ENCODE measurements around the gene PAX5. TPM values are rescaled to one million over a fixed set of nuclear protein-coding genes. Genes with fewer than 3 reads are reported as not detected.
A peak's percentile ranks its signal among the peaks of the same experiment; 100 is the strongest.
"Not testable (repeated sequence)": the region's sequence is repeated elsewhere in the genome, so short reads cannot be mapped to it uniquely, and the experiment has no call there.

PAX5 gene
- 24.3 TPM for total RNA-seq (ENCODE audit: unreplicated experiment)
- long read RNA-seq, partial matches to known transcripts: 0 of 1 reads
- long read RNA-seq, other reads (novel, unspliced or antisense): 1 of 1 reads

DNA sequence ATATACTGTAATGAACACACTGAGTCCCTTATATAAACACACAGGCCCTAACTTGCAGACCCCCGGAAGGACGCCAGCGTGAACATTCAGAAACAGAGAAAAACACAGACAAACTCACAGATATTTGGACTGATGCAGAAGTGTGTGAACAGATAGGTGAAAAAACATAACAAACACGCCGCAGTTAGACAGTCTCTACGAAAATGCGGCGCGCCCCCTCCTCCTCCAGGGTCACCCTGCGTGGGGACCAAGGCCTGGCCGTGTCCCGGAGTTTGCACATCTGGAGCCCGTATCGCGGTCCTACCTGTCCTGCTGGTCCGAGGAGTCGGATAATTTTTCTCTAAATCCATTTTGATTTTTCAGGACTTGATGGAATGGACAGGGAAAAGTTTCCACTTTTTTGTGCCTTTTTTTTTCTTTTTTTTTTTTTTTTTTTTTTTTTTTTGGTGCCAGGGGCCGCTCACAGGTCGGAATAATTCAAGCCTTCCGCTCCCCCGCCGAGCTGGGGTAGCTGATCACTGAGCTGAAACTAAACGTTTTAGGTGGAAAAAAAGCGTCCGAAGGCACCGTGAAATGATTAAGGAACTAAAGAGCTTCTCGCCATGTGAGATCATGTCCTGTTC, at the start of gene PAX5:
PAX5 (minus strand) TSS at position 587 of the 623 bp plus-strand sequence; CDS start at position 350, 237 bp downstream.
- Mint-ChIP-seq H3K27ac (ENCODE audit: unreplicated experiment) (no peak within 1 kb of the TSS), H3K9me3 (ENCODE audit: unreplicated experiment) (peaks cover 14% of the 10 kb centered on the region), H3K36me3 (ENCODE audit: unreplicated experiment) (peaks cover 5% of the 10 kb centered on the region), H3K27me3 (ENCODE audit: unreplicated experiment) (peaks cover 25% of the 10 kb centered on the region), H3K4me1 (ENCODE audit: low read depth, unreplicated experiment) (peaks cover 20% of the 10 kb centered on the region), H3K4me3 (ENCODE audit: unreplicated experiment) (peak within 1 kb of the TSS; percentile 87)
- DNase-seq: no peak
- TF ChIP-seq CTCF (IDR thresholded peaks at IDR 0.05; ENCODE audit: partially characterized antibody, unreplicated experiment): no peak

GRCh38 chr9:37083654-37084053, 49.6 kb upstream of the PAX5 start:
- H3K4me3 Mint-ChIP-seq (ENCODE audit: unreplicated experiment): no peak overlapping the region
- no peaks in the 10 kb centered on the region for H3K4me1 Mint-ChIP-seq (ENCODE audit: low read depth, unreplicated experiment)
- no peak for DNase-seq
- peaks cover 3% of the 10 kb centered on the region for H3K9me3 Mint-ChIP-seq (ENCODE audit: unreplicated experiment)
- no peak for TF ChIP-seq CTCF (IDR thresholded peaks at IDR 0.05; ENCODE audit: partially characterized antibody, unreplicated experiment)
- peaks cover 7% of the 10 kb centered on the region for H3K36me3 Mint-ChIP-seq (ENCODE audit: unreplicated experiment)
- peaks cover 10% of the 10 kb centered on the region for H3K27me3 Mint-ChIP-seq (ENCODE audit: unreplicated experiment)
- no peak overlapping the region for H3K27ac Mint-ChIP-seq (ENCODE audit: unreplicated experiment)

DNA sequence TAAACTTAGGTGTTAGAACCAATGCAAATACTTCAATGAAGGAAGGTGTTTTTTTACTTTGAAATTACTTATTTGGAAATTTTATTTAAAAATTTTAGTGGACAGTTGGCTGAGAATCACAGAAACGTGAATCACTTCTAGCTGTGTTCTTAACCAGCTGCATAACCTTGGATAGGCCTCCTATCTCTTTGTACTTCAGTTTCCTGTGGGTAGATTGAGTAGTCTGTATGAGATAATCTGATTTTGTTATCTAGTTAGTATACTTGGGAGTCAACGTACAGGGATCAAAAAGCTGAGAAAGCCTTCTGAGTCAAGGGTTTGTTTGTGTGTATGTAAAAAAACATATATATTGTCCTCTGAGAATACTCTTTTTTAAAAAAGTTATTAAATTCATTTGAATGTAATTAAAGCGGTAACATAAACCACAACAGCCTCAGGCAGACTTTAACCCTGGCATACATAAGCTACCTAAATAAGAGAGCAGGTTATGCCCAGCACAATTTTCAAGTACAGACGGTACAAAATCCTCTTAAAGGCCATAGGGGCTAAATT, 48.2 kb upstream of the PAX5 start:
- H3K36me3 Mint-ChIP-seq (ENCODE audit: unreplicated experiment): peaks cover 7% of the 10 kb centered on the region
- peak overlapping the region; percentile 11 for H3K4me3 Mint-ChIP-seq (ENCODE audit: unreplicated experiment)
- TF ChIP-seq CTCF (IDR thresholded peaks at IDR 0.05; ENCODE audit: partially characterized antibody, unreplicated experiment): no peak
- no peak overlapping the region for H3K27ac Mint-ChIP-seq (ENCODE audit: unreplicated experiment)
- no peak for DNase-seq
- H3K27me3 Mint-ChIP-seq (ENCODE audit: unreplicated experiment): peaks cover 10% of the 10 kb centered on the region
- peaks cover 3% of the 10 kb centered on the region for H3K9me3 Mint-ChIP-seq (ENCODE audit: unreplicated experiment)
- H3K4me1 Mint-ChIP-seq (ENCODE audit: low read depth, unreplicated experiment): no peaks in the 10 kb centered on the region

GRCh38 chr9:37081507-37081906, 47.4 kb upstream of the PAX5 start:
- H3K27me3 Mint-ChIP-seq (ENCODE audit: unreplicated experiment): peaks cover 10% of the 10 kb centered on the region
- not testable (repeated sequence) for H3K36me3 Mint-ChIP-seq (ENCODE audit: unreplicated experiment); DNase-seq; H3K27ac Mint-ChIP-seq (ENCODE audit: unreplicated experiment); H3K9me3 Mint-ChIP-seq (ENCODE audit: unreplicated experiment); H3K4me1 Mint-ChIP-seq (ENCODE audit: low read depth, unreplicated experiment)
- H3K4me3 Mint-ChIP-seq (ENCODE audit: unreplicated experiment): peak overlapping the region; percentile 98

DNA sequence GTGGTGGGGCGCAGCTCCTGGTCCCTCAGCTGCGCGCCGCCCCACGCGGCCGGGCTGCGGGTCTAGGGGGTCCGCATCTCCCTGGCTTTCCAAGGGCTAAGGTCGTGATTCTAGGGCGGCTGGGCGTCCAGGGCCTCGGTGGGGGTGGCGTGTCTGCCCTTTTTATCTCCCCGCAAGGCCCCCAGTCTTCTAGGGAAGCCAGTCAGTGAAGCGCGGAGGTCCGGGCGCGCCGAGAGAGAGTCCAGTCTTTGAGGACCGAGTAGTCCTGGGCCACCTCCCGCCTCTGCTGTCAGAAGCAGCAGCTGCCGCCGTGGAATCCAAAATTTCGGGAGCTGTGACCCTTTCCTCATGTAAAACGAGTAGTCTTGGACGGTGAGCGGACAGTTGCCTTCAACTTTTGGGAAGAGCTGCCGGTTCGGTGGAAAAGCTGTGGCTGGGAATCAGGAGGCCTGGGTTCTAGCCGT, 46.1 kb upstream of the PAX5 start:
- not testable (repeated sequence) for H3K9me3 Mint-ChIP-seq (ENCODE audit: unreplicated experiment); H3K4me1 Mint-ChIP-seq (ENCODE audit: low read depth, unreplicated experiment); H3K36me3 Mint-ChIP-seq (ENCODE audit: unreplicated experiment); DNase-seq
- peak overlapping the region; percentile 98 for H3K4me3 Mint-ChIP-seq (ENCODE audit: unreplicated experiment)
- H3K27me3 Mint-ChIP-seq (ENCODE audit: unreplicated experiment): peaks cover 10% of the 10 kb centered on the region
- peak overlapping the region; percentile 93 for H3K27ac Mint-ChIP-seq (ENCODE audit: unreplicated experiment)
